GF-D8 (cell line): Measurements from ENCODE around the gene TCEANC2.

Source experiments
- DNase-seq: peaks from one replicate; lab custom pipeline; 2025; lab: John Stamatoyannopoulos, UW

Gene TCEANC2

DNA sequence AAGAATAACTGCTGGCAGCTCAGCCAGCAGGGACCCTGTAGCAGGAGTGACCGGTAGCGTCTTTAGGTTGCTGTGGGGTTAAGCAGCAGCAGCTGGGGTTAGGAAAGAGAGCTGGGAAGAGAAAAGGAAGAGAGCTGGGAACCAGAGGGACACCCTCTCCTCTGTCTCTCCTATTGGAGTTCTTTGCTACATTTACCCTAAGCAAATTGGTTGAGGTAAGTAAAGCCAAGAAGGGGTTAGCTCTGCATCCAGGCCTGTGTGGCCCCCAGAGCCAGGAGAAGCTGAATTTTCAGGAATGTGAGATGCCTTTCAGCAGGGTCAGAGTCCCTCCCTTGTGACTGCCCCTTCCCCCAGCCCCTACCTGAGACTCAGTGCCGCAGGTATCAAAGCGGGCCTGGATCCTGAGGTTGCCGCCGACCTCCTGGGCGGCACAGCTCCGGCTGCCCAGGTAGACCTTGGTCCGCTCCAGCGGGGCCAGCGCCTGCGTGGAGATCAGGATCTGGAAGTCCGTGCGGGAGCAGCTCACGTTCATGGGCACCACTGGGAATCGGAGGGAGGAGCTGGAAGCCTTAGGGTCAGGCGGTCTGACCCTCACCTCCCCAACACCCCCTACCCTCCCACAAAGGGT lies 83.0 kb downstream of the TCEANC2 start:
- DNase-seq, result no peak

- DNase-seq, result no peak
Measured at GRCh38 chr1:54136963-54137533, 83.6 kb downstream of the TCEANC2 start.

DNA sequence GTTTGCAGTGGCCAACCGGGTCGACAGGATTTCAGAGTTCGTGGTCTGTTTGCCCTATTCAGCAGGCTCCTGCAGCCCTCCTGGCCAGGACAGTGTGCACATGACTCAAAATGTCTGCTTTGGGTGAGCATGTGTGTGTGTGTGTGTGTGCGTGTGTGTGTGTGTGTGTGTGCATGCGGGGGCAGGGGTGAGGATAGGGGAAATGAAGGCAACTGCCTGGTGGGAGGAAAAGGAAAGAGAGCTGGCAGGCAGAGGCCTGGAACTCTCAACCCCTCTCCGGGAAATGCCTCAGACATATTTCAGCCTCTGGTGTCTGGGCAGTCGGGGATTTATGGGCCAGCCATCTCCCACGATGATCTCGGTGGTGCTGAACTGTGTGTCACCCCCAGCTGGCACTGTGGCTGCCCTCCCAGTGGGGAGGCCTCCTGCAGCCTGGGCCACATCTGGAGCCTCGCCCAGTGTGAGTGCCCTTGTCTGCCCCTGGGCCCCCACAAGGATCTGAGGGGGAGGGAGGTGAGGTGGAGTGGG lies 84.2 kb downstream of the TCEANC2 start:
- DNase-seq, result no peak

- DNase-seq, result no peak
Measured at GRCh38 chr1:54138994-54139393, 85.6 kb downstream of the TCEANC2 start.

- no peak for DNase-seq
Measured at GRCh38 chr1:54139711-54140110, 86.3 kb downstream of the TCEANC2 start.

DNA sequence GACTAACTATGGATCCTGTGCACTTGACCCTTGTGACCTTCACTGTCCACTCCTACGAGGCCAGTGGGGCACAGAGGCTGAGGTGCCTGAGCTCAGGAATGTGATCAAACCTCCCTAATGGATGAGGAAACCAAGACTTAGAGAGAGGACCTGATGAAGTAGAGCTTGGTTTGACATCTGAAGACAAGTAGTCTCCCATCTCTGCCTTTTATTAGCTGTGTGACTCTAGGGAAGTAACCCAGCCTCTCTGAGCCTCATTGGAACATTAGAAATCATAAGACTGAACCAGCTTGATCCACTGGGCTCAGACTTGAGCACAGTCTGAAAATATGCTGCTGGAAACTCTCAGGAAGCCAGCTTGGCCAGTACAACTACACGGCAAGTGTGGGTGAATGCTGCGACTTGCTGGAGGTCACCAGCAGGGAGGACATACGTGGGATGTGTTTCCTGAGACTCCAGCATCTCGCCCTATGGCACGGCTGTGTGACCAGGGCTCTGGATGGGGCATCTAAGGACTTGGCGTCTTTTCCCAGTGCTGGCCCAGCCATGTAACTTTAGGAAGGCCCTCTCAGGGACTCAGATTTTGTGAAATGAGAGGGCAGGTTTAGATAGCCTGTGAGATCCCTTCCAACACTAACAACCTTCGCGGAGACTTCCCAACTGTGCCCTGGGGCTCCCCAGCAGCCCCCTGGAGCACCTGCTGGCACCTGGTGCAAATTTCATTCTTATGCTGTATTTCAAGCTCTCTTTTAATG lies 88.9 kb downstream of the TCEANC2 start:
- DNase-seq, result no peak

GRCh38 chr1:54144366-54144765 lies 91.0 kb downstream of the TCEANC2 start:
- no peak for DNase-seq

- DNase-seq, result no peak
Measured at GRCh38 chr1:54149734-54150133, 96.3 kb downstream of the TCEANC2 start.

DNA sequence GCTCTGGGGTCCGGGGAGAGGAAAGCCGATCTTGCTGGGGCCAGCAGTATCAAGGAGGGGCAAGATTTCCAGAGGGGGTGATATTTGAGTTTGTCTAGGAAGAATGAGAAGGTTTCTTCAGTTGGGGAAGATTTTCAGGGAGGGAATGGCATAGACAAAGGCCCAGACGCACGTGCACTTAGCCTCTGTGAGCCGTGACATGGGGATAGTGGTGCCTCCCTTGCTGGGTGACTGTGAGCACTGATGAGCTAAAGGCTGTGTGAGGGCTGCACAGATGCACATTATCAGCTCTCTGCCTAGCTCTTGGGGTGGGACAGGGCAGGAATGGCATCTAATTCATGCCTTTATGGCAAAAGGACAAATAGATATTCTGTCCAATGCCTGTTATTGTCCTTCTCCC lies 97.6 kb downstream of the TCEANC2 start:
- DNase-seq, result no peak

- DNase-seq, result no peak
Measured at GRCh38 chr1:54152696-54153095, 99.3 kb downstream of the TCEANC2 start, which contains the start of gene CDCP2. Gene CDCP2, minus strand, starts transcription at chr1:54153000. Its CDS starts 78 bp downstream, at chr1:54152922.

GRCh38 chr1:54153535-54154439 lies 100.4 kb downstream of the TCEANC2 start:
- DNase-seq, result no peak
